GM21825 (cell line): ENCODE results near the gene PLPP3.

Experiments used
- ATAC-seq: cut with Tn5 transposase; IDR thresholded peaks from one replicate; pipeline ENCODE4 v1.9.1; 2021; ENCODE audit warnings: mild to moderate bottlenecking, moderate library complexity; ENCODE audit not compliant: unreplicated experiment

Gene PLPP3

DNA sequence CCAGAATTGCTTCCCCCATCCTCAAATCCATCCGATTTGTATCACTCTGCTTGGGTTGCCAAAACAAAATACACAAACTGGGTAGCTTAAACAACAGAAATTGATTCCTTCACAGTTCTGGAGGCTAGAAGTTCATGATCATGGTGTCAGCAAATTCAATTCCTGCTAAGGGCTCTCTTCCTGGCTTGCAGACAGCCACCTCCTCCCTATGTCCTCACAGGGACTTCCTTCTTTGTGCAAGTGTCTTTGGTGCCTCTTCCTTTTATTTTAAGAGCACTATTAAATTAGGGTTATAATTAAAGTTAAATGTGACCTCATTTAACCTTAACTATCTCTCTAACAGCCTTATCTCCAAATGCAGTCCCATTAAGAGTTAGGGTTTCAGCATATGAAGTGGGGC lies 112.8 kb downstream of the PLPP3 start:
- no peak for ATAC-seq

DNA sequence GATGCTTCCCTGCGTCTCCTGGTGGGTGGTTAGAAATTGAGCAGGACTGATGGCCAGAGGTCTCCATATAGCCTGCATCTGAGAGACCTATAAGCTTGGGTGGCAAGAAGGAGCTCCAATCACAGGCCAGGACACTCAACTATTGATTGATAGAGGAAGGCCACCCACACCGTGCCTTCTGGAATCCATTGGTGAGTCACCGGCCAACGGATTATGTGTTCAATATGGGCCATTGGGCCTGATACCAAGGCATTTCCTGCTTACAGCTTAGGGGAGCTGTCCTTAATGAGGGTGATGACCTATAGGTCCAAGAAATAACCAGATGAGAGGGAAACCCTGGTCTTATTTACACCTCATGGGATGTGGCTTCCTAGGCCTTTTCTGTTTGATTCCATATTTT lies 115.1 kb downstream of the PLPP3 start:
- no peak for ATAC-seq

DNA sequence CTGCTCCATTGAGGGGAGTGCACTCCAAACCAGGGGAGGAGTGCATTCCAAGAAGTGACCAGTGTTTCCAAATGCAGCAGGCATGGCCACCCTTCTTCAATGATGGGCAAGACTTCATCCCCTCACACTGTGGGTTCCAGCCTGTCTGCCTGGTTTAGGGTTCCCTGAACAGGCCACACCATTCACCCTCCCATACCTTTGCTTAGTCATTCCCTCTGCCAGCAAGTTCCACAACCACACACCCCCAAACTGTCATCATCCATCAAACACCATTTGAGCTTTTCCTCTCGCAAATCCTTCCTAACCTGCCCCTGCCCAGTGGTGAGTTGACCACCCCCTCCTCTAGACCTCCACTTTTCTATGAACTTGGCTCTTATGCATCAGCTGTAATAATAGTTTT lies 116.0 kb downstream of the PLPP3 start:
- no peak for ATAC-seq

DNA sequence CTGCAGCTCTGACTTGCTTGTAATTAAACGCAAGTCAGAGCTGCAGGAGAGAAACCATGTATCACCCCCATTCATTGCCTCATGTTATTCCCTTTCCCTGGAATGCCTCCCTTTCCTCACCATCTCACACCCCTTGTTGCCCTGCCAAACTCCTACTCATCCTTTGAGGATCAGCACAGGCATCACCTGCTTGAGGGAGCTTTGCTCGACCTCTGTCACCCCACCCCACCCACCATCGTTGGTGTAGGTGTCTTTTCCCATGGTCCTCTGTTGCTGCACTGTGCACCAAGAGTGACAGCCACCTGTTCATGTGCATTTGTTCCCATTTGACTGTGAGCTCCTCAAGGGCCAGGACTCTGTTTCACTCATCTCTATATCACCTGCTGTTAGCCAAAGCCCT lies 117.2 kb downstream of the PLPP3 start:
- ATAC-seq = no peak

DNA sequence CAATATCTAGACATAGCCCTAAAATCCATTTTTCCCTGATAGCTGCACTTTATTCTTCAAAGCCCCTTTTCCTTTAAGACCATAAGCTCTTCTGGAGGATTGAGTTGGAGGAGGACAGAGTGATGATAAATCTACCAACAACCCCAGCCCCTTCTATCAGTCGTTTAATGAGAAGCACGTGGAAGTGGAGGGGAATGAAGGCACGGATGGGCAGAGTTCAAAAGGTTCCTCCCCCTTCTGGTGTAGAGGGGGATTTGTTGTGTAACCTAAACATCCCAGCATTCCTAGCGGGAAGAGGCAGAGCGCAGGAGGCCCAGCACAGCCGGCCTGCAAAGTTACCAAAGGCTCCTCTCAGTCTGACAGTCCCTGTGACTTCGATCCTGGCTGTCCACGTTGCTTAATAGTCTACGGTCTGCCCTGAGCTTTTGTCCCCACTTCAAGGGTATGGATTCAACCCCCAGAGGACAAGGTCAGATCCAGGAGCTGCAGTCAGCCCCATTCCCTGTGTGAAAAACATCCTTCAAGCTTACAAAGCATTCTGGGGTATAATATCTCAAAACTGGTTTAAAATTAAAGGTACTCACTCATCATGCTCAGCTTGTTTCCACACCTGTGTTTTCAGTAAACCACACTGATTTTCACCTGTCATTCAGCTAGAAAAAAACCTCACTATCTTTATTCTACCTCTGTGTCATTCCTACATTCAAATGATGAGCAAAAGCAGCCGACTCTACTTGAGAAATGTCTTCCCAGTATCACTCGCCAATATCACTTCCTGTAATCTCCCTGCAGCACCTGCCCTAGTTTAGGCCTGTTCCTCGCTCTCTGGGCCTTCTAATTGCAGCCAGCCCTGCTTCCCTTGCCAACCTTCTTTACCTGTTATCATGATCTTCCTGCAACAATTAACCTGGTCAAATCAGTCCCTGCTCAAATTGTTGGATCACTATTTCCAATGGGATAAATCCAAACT lies 117.9 kb downstream of the PLPP3 start:
- ATAC-seq = no peak

DNA sequence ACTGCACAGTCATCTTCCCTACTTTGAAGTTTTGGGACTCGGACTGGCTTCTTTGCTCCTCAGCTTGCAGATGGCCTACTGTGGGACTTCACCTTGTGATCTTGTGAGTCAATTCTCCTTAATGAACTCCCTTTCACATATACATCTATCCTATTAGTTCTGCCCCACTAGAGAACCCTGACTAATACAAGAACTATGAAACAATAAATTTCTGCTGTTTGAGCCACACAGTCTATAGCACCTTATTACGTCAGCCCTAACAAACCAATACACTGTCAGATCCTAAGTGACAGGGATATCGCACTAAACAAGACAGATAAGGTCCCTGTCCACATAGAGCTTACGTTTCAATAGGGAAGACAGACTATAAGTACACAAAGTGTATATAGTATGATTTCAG lies 120.1 kb downstream of the PLPP3 start:
- ATAC-seq = no peak

DNA sequence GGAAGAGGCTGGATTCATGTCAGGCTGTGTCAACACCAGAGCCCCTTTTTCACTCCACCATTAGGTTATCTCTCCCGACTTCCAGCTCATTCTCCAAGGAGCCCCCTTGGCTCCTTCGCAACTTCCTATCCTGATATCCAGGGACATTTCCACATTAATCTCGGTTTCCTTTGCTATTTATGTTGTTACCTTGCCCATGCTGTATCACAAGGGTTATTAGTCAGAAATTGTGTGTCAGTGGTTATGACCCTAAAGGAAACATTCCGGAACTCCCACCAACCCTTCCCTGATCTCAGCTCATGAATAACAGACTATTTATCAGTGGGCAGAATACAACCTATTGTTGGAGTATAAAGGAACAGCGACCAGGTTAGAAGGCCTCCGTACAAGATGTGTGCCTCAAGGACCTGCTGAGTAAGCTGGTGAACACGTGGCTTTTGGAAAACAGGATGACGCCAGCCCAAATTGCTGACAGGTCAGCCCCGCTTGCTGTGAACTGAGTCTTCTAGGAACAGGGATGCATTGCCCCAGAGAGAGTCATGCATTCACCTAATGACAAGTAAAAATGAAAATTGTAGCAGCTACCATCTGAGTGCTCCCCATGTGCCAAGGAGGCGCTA lies 121.5 kb downstream of the PLPP3 start:
- ATAC-seq = no peak

DNA sequence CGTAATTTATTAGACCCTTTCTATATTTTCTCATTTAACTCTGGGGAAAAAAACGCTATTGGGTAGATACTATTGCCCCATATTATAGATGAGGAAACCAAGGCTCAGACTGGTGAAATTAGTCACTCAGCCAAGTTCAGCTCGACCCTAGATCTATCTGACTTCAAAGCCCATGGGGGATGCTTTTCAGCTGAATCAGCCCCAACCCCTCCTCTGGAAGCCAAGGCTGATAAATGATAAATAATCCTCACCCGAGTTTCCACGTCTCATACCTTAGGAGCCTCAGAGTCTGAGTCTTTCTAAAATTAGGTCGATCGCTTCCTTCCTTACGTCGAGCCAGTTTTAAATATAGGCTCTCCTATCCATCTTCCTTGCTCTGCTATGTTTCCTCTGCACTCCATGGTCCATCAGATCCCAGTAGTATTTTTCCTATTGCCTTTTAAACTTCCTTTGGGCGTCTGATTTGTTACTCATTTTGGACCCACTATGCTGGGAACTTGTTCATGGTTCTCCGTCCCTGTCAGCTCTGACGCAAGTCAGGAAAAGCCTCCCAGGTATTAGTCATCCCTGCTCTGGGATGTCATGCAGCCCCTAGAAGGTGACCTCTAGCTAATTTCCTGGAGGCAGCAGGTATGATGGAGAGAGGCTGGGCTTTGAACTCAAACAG lies 122.8 kb downstream of the PLPP3 start:
- no peak for ATAC-seq

DNA sequence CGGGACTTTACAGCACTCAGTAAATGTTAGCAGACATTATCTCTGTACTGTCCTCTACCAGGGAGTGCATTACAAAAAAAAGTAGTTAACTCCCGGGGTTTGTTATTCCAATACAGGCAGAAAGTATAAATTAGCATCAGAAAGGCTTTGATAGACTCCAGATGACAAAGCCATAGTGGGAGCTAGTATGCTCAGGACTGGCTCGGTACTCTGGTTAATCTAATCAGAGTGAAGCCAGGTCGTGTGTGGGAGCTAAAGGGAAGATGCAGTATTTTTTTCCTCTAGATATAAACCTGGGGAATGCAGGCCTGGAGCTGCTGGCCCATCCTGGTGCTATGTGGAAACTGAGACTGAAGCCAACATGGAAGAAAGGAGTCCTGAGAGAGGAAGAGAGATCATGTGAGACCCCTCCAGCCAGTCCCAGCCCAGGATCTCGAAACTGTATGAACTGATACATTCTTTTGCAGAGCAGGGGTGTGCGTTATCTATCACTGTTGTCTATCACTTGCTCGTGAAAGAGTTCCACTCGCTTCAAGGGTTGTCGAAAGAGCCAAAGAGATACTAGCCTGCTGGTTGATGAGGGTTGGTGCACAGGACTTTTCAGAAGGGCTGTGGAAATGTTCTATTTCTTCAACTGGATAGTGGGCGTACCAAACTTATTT lies 125.8 kb downstream of the PLPP3 start:
- no peak for ATAC-seq

DNA sequence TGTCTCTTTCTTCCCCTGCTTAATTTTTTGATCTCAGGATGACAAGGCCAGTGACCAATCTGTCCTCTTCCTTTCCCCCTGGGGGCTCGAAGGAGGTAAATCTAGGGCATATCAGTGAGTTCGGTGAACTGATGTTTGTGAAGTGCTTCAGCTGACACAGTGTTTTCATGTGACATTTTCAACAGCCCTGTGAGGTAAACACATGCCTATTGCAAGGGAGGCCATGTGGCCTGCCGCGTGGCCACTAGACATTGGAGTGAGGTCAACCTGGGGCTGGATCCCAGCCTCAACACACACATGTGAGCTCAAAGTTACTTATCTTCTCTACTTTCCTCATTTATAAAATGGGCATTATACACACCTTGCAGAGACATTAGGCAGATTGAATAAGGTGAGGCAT lies 126.3 kb downstream of the PLPP3 start:
- ATAC-seq = no peak

DNA sequence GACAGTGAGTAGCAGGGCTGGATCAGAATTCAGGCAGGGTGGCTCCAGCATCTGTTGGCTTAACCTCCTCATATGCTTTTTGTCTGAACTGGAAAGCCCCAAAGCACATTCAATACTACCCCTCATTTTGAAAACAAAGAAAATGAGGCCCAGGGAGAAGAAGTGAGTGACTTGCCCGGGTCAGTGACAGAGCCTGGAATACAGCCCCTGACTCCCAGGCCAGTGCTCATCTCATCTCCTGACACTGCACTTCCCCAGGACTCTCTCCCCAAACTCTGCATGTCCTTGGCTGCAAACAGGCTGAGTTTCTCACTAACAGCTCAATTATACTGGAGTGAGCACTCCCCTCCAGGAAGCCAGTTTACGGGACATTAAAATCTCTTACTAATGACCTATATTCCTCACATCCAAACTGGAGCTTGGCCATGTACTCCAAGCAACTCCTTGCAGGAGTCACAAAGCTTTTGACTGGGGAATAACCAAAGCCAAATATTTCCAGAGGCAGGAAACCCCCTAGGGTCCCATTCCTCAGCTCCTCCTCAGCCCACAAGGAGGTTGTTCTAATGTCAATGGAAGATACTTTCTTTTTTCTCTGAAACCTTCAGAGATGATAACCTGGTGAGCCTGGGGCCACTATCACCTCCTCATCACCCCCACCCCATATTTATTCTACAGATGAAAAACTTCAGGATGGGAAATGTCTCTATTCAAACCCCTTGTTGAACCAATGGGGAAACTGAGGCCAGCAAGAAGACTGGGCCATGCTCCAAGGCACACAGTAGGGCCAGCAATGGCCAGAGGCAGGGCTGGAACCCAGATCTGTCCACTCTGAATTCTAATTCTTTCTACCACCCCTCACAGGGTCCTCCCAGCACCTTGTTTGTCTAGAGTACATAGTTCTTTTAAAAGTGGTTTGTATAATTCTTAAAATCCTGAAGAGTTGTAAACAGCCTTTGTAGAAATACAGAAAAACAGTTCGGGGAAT lies 127.0 kb downstream of the PLPP3 start:
- no peak for ATAC-seq

DNA sequence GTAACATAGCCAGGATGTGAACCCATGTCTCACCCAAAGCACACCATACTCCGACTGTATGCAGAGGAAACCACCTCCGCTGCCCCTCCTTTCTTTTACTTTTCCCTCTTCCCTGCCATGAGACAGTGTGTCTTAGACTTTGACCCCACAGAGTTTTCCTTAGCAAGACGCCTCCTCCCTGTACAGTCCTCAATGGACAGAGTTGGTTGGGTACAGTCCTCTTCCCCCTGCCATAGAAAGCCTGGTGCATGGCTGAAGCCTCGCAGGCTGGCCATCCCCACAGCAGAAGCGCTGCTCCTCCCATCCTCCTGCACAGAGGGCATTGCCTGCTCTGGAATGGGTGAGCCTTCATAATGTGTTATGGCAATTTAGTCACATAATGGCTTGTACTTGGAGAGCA lies 127.9 kb downstream of the PLPP3 start:
- no peak for ATAC-seq

DNA sequence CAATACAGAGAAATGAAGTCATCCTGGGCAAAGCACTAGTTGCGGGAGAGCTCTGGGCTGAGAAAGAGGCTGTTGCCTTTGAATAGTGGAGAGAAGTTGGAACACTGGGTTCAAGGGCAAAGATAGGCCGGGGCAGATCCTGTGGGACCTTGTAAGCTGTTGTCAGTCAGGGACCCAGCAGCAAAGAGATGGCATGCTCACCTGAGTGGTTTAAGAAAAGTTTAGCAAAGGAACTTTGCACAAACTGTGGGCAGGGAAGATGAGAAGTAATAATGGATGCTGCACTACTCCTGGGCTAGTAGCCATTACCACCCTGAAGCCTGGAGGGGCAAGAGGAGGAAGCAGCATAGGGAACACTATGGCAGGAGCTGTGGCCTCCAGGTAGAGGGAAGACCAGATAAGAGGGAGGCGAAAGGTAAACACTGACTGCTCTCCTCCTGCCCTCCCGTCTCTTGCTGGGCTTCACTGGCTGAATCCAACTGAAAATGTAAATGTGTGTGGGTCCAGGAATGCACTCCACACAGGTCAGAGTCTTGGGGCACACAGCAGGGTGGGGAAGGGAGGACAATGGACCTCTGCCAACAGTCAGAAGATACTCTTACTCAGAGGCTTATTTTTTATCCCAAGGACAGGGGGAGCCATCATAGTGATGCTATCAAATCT lies 129.2 kb downstream of the PLPP3 start:
- ATAC-seq = no peak

DNA sequence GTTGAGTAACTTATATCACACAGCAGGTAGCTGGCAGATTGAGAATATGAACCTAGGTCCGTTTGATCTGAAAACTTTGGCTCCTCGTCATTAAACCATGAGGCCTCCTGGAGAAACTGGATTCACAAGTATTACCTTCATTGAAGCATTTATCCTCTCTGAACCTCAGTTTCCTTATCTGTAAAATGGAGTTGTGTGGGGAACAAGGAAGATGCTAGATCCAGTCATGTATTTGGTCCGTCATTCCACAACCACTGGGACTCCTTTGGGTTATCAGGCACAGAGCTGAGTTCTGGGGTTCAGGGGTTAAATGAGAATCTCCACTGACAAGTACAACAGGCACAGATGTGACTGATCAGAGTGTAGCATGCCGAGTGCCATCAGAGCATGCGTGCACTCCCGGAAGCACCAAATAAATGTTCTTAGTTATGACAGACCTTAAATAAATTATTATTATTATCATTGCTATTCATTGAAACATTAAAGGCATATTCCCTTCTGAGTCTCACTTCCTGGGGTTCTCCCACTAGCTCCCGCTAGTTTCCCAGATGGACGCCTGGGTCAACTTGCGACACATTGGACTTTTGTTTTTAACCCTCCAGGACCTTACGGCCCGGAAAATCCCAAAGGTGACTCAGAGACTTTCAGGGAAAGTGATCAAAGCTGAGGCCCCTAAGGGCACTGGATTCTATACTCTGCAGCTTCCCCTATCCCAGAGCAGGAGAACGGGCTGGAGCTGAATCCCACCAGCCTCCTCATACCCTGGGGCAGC lies 130.6 kb downstream of the PLPP3 start:
- no peak for ATAC-seq

DNA sequence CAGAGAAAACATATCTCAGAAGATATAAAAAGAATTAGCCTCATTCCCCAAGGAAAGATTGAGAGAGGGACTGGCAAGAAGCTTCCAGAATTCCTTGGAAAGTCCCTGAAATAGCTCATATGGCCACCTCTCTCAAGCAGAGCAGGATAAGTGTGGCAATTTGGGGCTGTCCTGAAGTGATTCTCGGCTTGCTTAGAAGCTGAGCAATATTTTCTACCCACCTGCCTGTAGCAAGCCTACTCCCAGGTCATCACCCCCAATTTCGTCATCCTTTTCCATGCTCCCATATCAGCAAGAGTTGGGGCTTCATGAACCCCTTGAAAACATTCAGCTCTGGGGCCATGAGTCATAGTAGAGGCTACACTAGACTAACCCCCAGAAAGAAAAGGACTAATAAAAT lies 131.5 kb downstream of the PLPP3 start:
- no peak for ATAC-seq

DNA sequence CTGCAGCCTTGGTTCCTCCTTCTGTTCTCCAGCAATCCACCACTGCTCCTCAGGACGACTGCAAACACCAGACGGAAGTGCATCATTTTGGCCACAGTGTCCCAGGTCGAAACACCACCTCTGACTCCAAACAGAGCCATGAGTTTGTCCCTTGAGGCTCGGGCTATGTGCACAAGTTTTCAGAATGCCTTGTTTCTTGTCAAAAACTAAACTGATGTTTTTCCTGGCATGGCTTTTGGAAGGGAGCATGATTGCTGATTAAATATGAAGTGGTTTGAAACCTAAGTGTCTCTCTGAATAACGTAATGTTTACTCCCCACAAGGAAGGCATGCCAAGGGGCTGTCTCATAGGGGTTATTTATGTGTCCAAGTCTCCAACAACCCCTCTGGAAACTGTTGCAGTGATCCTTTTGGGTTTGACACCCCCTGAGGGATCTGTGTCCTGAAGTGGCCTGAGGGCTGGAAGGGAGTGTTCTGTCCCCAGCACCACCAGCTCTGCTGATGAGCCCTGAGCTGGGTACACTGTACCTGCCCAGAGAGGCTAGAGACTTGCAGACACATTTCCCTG lies 132.7 kb downstream of the PLPP3 start:
- no peak for ATAC-seq

DNA sequence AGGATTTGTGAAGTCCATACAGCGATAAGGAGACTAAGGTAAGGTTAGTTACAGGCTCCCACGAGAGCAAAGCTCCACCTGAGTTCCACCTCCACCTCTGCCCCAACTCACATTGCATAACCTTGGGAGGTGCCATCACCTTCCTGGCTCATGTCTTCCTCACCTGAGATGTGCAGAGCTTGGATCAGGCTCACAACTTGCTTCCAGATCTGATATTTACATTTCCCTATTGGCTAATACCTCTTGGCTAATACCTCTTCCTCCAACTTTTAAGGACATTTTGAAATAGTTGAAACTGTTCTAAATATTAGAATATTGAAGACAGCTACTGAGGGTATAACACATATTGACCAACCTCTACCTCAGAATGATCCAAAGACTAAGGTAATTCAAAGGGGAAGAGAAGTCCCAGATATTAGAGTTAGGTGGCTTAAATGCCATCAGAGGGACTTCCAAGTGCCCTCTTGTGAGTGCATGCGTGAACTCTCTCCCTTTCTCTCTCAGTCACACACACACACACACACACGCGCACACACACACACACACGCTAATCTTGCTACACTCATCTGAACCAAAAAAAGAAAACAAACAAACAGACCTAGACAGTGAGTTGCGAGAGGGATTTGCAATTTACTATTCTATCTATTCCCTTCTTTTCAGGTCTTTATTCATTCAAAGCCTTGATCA lies 134.3 kb downstream of the PLPP3 start:
- no peak for ATAC-seq
